Stimulated activated CD4-positive, alpha-beta T cell treated with anti-CD3 and anti-CD28 coated beads, Interleukin-2, amount 100 ng/mL, for 4 hours (primary cell): Measurements from ENCODE around the gene MZB1.
"Not testable (repeated sequence)": the region's sequence is repeated elsewhere in the genome, so short reads cannot be mapped to it uniquely, and the experiment has no call there.

Source experiments
- DNase-seq: peaks from one replicate; pipeline ENCODE4 v3.0.0-alpha.2; 2020; ENCODE audit warnings: low read depth

MZB1 gene

DNA sequence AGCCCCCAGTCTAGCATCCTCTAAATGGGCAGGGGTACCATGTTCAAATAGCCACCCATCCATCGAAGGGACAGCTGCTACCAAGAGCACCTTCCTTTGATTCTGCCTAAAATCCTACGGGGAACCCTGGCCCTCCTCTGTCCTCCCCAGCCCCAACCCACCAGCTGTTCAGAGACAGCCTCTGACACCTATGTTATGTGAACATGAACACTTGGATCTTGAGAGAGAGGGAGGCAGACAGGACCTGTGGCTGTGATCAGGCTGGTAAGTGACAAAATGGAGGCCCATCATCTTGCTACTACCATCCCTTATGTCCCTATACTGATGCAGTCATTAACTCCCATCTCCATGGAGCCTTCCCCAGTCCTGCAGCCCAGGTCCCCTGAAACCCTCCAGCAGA, 14.8 kb downstream of the MZB1 start:
- no peak for DNase-seq

DNA sequence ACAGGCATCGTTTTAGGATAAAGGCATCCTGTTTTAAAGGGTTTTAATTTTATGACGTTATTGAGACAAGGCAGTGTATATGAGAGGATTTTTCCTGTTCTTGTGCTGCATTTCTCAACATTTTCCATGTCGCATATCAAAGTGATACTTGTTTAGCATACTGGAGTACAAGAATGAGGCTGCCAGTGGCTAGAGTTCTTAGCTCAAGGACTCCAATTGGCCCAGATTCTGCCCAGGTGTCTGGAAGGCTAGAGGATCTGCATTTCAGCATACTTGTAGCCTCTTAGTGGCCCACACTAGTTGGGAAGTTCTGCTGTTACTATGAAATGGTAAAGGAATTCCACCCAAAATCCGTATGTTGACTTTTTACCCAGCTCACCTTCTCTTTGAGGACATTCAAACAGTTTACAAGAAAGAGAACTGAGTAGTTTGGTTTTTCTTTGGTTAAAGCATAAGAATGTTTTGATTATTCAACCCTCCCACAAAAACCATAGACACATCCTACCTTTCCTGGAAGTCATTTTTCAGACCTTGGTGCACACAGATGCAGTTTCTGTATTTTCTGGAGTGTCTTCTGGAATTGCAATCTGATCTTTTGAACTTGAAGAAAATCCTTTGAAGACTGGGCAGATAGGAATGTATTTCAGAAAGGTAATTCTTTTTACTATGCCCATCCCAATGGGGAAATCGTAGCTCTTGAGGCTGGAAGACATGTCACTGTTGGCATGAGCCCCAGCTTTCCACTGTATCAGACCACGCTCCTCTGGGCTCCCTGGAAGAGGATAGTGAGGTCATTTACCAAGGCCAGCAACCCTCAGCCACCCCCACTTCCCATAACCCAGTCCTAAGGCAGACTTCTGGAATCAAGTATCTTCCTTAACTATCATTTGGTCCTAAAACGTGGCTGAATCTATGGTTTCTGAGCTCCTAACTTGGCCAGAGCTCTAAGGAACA, 18.0 kb downstream of the MZB1 start:
- no peak for DNase-seq

DNA sequence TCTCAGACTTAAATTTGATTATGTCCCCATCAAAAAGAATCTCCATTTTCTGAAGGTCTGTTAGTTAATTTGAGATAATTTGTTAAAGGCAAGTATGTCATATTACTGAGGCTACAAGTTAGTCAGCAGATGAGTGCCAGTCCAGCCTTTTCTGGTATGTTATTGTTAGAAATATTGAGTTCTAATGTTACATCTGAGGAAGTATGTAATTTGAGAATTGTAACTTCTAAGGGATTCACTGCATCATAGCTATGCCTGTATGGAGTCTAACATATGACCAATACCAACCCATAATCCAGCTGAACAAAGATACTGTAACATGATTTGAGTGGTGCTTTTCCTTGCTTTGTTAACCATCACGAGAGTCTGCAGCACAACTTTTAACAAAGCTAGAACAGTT, 20.5 kb downstream of the MZB1 start:
- DNase-seq, result no peak

DNA sequence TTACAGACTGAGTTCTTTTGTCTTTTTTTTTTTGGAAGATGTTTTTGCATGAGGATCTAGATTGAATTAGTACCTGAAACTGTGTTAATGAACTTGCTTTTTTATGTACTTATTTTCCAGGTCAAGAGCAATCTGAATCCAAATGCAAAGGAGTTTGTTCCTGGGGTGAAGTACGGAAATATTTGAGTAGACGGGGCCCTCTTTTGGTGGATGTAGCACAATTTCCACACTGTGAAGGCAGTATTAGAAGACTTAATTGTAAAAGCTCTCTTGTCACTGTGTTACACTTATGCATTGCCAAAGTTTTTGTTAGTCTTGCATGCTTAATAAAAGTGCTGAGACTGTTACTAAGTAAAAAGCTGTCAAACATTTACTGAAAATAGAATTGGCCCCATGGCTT, 21.1 kb downstream of the MZB1 start:
- no peak for DNase-seq

DNA sequence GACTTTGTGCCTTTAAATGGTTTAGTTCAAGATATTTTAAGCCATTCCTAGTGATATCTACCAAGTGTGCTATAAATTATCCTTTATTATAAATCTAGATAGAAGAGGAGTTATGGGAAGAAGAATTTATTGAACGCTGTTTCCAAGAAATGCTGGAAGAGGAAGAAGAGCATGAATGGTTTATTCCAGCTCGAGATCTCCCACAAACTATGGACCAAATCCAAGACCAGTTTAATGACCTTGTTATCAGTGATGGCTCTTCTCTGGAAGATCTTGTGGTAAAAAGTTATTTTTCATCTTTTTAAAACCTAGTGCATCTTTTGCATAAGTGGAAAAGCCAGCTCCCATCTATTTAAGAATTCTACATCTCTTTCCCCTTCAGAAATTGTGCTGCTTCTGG, 25.2 kb downstream of the MZB1 start:
- no peak for DNase-seq

DNA sequence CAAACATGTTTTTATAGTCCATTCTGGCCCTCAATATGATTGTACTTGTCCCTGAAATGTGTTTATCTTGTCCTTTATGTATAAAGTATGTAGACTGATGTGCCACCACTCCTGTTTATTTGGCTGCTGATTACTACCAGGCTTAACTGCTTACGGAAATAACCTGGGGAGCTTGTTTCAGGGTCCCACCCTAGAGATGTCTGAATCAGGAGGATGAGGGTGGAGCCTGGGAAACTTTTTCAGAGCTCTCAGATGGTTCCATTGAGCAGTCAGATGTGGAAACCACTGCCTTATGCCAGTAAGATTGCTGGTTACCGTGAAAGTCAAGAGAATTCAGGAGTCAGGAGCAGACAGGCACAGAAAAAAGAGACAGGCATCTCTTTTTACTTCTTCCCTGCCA, 25.8 kb downstream of the MZB1 start:
- no peak for DNase-seq

DNA sequence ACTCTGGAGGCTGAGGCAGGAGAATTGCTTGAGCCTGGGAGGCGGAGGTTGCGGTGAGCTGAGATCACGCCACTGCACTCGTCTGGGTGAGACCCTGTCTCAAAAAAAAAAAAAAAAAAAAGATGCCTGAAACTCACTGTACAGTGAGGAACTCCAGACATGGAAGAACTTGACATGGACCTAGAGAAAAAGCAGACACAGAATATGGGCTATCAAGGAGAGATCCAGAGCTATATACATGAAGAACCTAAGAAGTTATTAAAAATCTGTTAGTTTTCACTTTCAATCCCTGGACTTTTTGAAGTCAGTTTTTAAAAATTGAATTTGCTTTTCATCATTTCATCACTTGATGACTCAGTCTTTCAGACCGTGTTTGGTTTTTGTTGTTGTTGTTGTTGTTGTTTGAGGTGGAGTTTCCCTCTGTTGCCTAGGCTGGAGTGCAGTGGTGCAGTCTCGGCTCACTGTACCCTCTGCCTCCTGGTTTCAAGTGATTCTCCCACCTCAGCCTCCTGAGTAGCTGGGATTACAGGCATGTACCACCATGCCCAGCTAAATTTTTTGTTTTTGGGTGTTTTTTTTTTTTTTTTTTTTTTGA, 27.8 kb downstream of the MZB1 start:
- no peak for DNase-seq

DNA sequence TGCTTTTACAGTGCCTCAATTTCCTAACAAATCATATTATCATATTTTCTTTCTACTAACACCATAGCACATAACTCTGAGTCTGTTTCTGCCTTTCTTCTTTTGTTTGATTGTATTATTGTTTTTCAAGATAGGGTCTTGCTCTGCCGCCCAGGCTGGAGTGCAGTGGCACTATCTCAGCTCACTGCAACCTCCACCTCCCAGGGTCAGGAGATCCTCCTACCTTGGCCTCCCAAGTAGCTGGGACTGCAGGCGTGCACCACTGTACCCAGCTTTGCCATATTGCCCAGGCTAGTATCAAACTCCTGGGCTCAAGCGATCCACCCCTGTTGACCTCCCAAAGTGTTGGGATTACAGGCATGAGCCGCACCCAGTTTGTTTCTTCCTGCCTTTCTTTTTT, 29.3 kb downstream of the MZB1 start:
- no peak for DNase-seq

DNA sequence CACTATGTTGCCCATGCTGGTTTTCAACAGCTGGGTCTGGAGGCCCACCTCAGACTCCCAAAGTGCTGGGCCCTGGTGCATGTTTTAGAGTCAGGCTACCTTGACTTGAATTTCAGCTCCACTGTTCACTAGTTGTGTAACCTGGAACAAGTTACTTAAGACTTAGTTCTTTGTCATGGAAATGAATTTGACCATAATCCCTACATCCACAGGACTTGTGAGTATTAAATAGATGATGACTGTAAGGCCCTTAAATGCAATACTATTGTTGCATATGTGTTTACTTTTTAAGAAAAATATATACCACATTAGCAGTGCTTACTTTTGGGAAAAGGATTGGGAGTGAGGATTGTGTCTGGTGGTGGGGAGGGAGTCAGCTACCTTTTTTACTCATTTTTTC, 31.6 kb downstream of the MZB1 start:
- no peak for DNase-seq

DNA sequence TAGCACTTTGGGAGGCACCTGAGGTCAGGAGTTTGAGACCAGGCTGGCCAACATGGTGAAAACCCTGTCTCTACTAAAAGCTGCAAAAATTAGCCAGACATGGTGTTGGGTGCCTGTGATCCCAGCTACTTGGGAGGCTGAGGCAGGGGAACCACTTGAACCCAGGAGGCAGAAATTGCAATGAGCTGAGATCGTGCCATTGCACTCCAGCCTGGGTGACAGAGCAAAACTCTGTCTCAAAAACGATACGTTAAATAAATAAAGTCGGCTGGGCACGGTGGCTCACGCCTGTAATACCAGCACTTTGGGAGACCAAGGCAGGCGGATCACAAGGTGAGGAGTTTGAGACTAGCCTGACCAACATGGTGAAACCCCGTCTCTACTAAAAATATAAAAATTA, 33.8 kb downstream of the MZB1 start:
- DNase-seq, result not testable (repeated sequence)

DNA sequence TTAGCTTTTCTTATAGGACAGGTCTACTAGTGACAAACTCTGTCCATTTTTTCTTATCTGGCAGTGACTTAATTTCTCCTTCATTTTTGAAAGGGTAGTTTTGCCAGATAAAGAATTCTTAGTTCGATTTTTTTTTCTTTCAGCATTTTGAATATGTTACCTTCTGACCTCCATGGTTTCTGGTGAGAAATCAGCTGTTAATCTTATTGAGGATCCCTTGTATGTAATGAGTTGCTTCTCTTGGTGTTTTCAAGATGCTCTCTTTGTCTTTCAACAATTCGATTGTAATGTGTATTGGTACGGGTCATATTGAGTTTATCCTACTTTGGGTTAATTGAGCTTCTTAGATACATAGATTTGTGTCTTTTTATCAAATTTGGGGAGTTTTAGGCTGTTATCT, 35.5 kb downstream of the MZB1 start:
- DNase-seq, result no peak

DNA sequence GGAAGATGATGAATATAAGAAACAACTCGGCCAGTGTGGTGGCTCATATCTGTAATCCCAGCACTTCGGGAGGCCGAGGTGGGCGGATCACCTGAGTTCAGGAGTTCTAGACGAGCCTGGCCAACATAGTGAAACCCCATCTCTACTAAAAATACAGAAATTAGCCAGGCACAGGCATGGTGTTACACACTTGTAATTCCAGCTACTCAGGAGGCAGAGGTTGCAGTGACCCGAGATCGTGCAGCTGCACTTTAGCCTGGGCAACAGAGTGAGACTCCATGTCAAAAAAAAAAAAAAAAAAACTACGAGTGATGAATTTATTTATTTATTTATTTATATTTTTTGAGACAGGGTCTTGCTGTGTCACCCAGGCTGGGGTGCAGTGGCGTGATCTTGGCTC, 41.9 kb downstream of the MZB1 start:
- DNase-seq, result not testable (repeated sequence)

DNA sequence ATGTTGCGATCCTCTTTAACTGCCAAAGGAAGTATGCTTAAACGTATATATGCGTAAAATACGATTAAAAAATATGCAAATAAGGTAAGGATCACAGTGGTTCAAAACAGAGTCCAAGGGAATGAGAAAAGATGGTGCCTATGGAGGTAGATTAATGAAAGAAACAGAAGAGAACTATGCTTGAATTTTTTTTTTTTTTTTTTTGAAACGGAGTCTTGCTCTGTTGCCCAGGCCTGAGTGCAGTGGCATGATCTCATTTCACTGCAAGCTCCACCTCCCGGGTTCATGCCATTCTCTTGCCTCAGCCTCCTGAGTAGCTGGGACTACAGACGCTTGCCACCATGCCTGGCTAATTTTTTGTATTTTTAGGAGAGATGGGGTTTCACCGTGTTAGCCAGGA, 44.3 kb downstream of the MZB1 start:
- DNase-seq, result not testable (repeated sequence)

DNA sequence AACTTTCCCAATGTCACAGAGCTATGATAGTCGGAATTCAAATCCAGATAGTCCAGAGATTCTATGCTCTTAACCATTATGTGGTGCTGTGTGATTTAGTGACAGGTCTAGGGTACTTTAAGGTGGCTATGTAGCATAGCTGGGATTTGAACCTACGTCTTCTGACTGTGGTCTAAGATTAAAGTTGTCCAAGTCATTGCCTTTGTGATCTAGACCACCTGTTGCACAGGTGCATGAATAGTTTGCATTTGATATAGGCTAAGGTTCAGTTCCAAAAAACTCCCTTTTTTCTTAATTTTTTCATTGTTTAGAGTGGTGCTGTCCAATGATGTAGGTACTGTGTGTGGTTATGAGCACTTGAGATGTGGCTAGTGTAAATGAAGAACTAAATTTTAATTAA, 45.5 kb downstream of the MZB1 start:
- no peak for DNase-seq

DNA sequence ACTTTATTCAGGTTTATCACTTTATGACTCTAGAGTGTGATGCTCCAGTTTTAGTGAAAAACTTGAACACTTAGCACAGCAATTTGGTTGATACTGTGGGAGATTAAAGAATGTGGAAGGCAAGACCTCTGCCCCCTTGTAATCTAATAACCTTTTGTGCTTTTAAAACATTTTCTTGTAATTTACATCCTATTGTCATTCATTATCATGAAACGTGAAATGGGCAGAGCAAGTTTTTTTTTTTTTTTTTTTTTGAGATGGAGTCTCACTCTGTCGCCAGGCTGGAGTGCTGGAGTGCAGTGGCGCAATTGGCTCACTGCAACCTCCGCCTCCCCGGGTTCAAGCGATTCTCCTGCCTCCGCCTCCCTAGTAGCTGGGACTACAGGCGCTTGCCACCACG, 46.2 kb downstream of the MZB1 start:
- DNase-seq, result no peak

DNA sequence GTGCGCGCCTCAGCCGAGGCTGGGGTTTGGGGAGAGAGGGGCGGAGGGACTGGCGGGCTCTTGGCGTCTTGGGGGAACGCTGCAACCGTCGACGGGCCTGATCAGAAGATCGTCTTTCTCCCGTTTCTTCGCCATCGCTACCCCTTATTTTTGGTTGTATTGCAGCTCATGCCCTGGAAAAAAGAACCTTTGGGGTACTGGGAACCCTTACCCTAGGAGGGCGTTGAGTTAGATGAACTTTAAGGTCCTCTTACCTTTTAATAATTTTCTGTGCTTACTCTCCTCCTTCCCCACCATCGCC, 47.3 kb downstream of the MZB1 start:
- peak; percentile 74 for DNase-seq

DNA sequence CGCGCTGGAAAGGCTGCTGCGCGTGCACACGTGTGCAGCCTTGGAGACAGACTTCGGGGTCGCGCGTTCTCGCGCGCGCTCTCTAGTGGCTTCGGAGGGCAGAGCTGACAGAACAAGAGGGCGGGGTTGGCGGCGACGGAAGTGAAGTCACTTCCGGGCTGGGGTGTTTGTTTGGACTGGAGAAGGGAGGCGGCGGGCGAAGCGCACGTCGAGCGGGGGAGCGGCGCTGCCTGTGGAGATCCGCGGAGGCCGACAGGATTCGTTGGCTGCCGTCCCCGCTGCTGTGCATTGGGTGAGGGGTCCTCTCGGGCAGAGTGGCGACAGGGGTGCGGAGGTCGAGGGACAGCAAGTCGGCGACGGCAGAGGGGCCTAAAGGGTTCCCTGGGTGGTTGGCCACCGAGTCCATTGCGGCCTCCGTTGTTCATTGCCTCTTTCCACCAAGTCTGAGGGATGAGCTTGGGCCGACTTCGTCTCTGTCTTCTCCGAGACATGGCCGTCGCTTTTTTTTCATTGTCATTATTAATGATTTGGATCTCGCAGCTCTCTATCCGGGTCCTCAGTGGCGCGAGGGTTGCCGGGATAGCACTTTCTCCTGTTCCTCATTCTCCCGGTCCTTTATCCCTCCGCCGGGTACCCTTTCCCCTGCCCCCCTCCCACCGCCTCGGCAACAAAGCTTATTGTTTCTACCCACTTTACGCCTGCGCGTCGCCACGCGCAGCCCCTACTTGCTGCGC, 47.9 kb downstream of the MZB1 start, which contains the start of gene PAIP2:
Gene PAIP2, plus strand, starts transcription at position 166 of the 734 bp plus-strand sequence. CDS start 21,931 bp downstream, outside the sequence.
- DNase-seq, result peak; percentile 96

DNA sequence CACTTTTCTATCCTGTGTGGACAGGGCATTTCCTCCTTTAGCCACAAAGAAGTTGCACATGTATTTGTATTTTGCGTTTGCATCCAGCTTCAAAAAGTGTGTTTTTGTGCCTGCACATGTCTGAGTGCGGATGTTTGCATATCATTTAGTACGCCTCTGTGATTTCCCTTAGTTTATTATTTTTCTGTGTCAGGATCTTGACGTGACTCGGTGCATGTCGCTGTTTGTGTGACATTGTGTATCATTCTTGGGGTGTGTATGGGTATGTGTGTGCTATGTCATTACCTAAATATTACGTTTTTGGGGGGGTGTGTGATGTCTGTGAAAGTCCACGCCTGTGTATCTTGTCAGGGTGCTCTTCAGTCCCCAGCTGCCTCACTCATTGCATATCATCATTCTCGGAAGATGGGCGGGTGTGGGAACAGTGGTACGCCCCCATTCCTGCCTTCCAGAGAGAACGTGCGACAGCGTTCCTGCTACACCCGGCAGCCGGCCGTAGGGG, 48.5 kb downstream of the MZB1 start:
- no peak for DNase-seq

DNA sequence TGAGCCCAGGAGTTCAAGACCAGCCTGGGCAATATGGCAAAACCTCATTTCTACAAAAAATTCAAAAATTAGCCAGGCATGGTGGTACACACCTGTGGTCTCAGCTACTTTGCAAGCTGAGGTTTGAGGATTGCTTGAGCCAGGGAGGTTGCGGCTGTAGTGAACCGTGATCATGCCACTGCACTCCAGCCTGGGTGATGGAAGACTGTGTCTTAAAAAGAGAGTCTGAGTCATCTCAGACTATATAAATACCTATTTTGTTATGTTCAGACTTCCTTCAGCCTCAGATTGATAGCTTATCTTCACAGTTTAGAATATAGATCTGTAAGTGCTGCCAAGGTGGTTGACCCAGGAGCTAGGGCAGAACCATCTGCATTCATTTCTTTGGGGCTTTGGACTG, 49.7 kb downstream of the MZB1 start:
- no peak for DNase-seq
